Loucy (cell line): ENCODE measurements around the gene EIF2S2.

Experiments used
- H2AFZ ChIP-seq: fragments of 200-600 bp; sonication (generic); 2 replicates; pipeline ENCODE4 v1.6.0; 2016; ENCODE audit warnings: antibody characterized with exemption, mild to moderate bottlenecking, low read length, moderate library complexity
- H3F3A ChIP-seq: fragments of 200-600 bp; 2 replicates; pipeline ENCODE4 v1.6.0; 2016; ENCODE audit warnings: antibody characterized with exemption, low read depth, mild to moderate bottlenecking
- H3K27me3 ChIP-seq: fragments of 200-600 bp; sonication (generic); 2 replicates; pipeline ENCODE4 v1.6.1; 2014; ENCODE audit warnings: low read length, mild to moderate bottlenecking; ENCODE audit not compliant: insufficient read depth, poor library complexity, severe bottlenecking
- H3K36me3 ChIP-seq: fragments of 200-600 bp; sonication (generic); 2 replicates; pipeline ENCODE4 v1.6.1; 2016; ENCODE audit warnings: low read length; ENCODE audit not compliant: insufficient read depth
- H3K4me1 ChIP-seq: fragments of 200-600 bp; sonication (generic); 2 replicates; pipeline ENCODE4 v1.5.1; 2014; ENCODE audit warnings: low read length, mild to moderate bottlenecking; ENCODE audit not compliant: insufficient read depth, poor library complexity, severe bottlenecking
- H3K4me2 ChIP-seq: fragments of 200-600 bp; sonication (generic); 2 replicates; pipeline ENCODE4 v1.6.0; 2014; ENCODE audit warnings: antibody characterized with exemption, low read length, low read depth, mild to moderate bottlenecking; ENCODE audit not compliant: poor library complexity, severe bottlenecking
- H3K4me3 ChIP-seq: fragments of 200-600 bp; sonication (generic); 2 replicates; pipeline ENCODE4 v1.5.1; 2014; ENCODE audit warnings: low read length, mild to moderate bottlenecking, mixed read lengths; ENCODE audit not compliant: poor library complexity, severe bottlenecking
- H3K79me2 ChIP-seq: fragments of 200-600 bp; sonication (generic); 2 replicates; pipeline ENCODE4 v1.6.1; 2014; ENCODE audit warnings: low read length; ENCODE audit not compliant: insufficient read depth
- H3K9ac ChIP-seq: fragments of 200-600 bp; sonication (generic); 2 replicates; pipeline ENCODE4 v1.6.0; 2014; ENCODE audit warnings: mild to moderate bottlenecking, low read depth, low read length, moderate library complexity; ENCODE audit not compliant: poor library complexity, severe bottlenecking
- H3K9me2 ChIP-seq: fragments of 200-600 bp; sonication (generic); replicated peaks from 2 replicates; pipeline ENCODE4 v1.6.1; 2016; ENCODE audit warnings: low read depth, low read length, mixed read lengths
- H3K9me3 ChIP-seq: fragments of 200-600 bp; sonication (generic); 2 replicates; pipeline ENCODE4 v1.6.1; 2014; ENCODE audit warnings: mild to moderate bottlenecking, antibody characterized with exemption, low read length, low read depth; ENCODE audit not compliant: insufficient read depth
- H4K20me1 ChIP-seq: fragments of 200-600 bp; sonication (generic); 2 replicates; pipeline ENCODE4 v1.6.0; 2014; ENCODE audit warnings: antibody characterized with exemption, low read length, mild to moderate bottlenecking; ENCODE audit not compliant: insufficient read depth, poor library complexity, severe bottlenecking
- EZH2phosphoT487 ChIP-seq: fragments of 200-600 bp; IDR thresholded peaks from 2 replicates; pipeline ENCODE4 v1.6.1; 2018; ENCODE audit warnings: antibody characterized with exemption, mild to moderate bottlenecking, moderate library complexity, borderline replicate concordance
- TF ChIP-seq, protein P1 (sequence below): fragments of 200-600 bp; sonication (generic); conservative IDR thresholded peaks from 2 replicates; pipeline ENCODE4 v1.5.1; 2014; ENCODE audit warnings: mild to moderate bottlenecking, antibody characterized with exemption, low read length

EIF2S2 gene

GRCh38 chr20:34040300-34040995 lies 71.6 kb downstream of the EIF2S2 start:
- Histone ChIP-seq H3K9me3 (no peaks in the 10 kb centered on the region), H3F3A (no peaks in the 10 kb centered on the region), H3K4me1 (peaks cover 13% of the 10 kb centered on the region), H3K79me2 (peaks cover 99% of the 10 kb centered on the region), H3K9me2 (no peaks in the 10 kb centered on the region), H3K4me2 (no peak overlapping the region), H2AFZ (no peak overlapping the region), H3K27me3 (no peaks in the 10 kb centered on the region), H3K36me3 (peaks cover 6% of the 10 kb centered on the region; the same call in 1 of the 2 replicates), H3K4me3 (no peak overlapping the region), H4K20me1 (peaks cover 94% of the 10 kb centered on the region), H3K9ac (no peak overlapping the region)
- TF ChIP-seq EZH2phosphoT487: no peak
- TF ChIP-seq, protein P1, sequence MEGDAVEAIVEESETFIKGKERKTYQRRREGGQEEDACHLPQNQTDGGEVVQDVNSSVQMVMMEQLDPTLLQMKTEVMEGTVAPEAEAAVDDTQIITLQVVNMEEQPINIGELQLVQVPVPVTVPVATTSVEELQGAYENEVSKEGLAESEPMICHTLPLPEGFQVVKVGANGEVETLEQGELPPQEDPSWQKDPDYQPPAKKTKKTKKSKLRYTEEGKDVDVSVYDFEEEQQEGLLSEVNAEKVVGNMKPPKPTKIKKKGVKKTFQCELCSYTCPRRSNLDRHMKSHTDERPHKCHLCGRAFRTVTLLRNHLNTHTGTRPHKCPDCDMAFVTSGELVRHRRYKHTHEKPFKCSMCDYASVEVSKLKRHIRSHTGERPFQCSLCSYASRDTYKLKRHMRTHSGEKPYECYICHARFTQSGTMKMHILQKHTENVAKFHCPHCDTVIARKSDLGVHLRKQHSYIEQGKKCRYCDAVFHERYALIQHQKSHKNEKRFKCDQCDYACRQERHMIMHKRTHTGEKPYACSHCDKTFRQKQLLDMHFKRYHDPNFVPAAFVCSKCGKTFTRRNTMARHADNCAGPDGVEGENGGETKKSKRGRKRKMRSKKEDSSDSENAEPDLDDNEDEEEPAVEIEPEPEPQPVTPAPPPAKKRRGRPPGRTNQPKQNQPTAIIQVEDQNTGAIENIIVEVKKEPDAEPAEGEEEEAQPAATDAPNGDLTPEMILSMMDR: no peak
